GM12865 (cell line): ENCODE results near the gene MAN1A1.

ENCODE experiments used
- DNase-seq: peaks from one replicate; pipeline ENCODE4 v3.0.0; 2010; ENCODE audit warnings: low read depth
- H3K4me3 ChIP-seq: 2 replicates; pipeline ENCODE4 v1.5.1; 2011; ENCODE audit warnings: mild to moderate bottlenecking, low read depth, low read length, control low read depth
- CTCF ChIP-seq: IDR thresholded peaks from 2 replicates; pipeline ENCODE4 v1.5.1; 2011; ENCODE audit warnings: low read length, control low read depth, low read depth, inconsistent platforms; ENCODE audit not compliant: insufficient read depth; ENCODE audit errors: missing control alignments

MAN1A1 gene

GRCh38 chr6:119322715-119323350, 26.7 kb downstream of the MAN1A1 start:
- H3K4me3 ChIP-seq = no peak overlapping the region
- TF ChIP-seq CTCF = no peak
- DNase-seq = no peak

GRCh38 chr6:119322034-119322433, 27.5 kb downstream of the MAN1A1 start:
- H3K4me3 ChIP-seq = no peak overlapping the region
- TF ChIP-seq CTCF = no peak
- no peak for DNase-seq

GRCh38 chr6:119319694-119320093, 29.9 kb downstream of the MAN1A1 start:
- no peak for DNase-seq
- no peak overlapping the region for H3K4me3 ChIP-seq
- no peak for TF ChIP-seq CTCF

GRCh38 chr6:119318730-119319129, 30.8 kb downstream of the MAN1A1 start:
- TF ChIP-seq CTCF = no peak
- no peak overlapping the region for H3K4me3 ChIP-seq
- DNase-seq = no peak

GRCh38 chr6:119318176-119318575, 31.4 kb downstream of the MAN1A1 start:
- DNase-seq = no peak
- TF ChIP-seq CTCF = no peak
- H3K4me3 ChIP-seq = no peak overlapping the region

- TF ChIP-seq CTCF = no peak
- DNase-seq = no peak
- H3K4me3 ChIP-seq = no peak overlapping the region
Observed at GRCh38 chr6:119317007-119317406, 32.6 kb downstream of the MAN1A1 start.

GRCh38 chr6:119314885-119315272, 34.7 kb downstream of the MAN1A1 start:
- H3K4me3 ChIP-seq = no peak overlapping the region
- TF ChIP-seq CTCF = no peak
- peak; percentile 20 for DNase-seq
